K562 (cell line): Measurements from ENCODE around the gene TRIM3. TPM values are rescaled to one million over a fixed set of nuclear protein-coding genes. Genes with fewer than 3 reads are reported as not detected.

ENCODE experiments used
- CBX5 ChIP-seq: IDR thresholded peaks from 2 replicates; pipeline ENCODE4 v1.6.1; 2014; ENCODE audit warnings: low read depth, borderline replicate concordance
- HNRNPLL ChIP-seq: fragments of 200-400 bp; formaldehyde crosslinking; IDR thresholded peaks from 2 replicates; pipeline ENCODE4 v1.6.1; 2017; ENCODE audit warnings: low read length, low read depth, mild to moderate bottlenecking; ENCODE audit not compliant: poor library complexity, severe bottlenecking
- MTA2 ChIP-seq: fragments of 450-650 bp; IDR thresholded peaks from 2 replicates; pipeline ENCODE4 v1.6.1; 2016; ENCODE audit warnings: low read depth
- OTX1 ChIP-seq: fragments of 450-650 bp; formaldehyde crosslinking; IDR thresholded peaks from 2 replicates; pipeline ENCODE4 v1.4.0; 2022; ENCODE audit warnings: mild to moderate bottlenecking
- RBBP5 ChIP-seq: fragments of 200-600 bp; sonication (generic); IDR thresholded peaks from 2 replicates; pipeline ENCODE4 v1.6.1; 2012; ENCODE audit warnings: borderline replicate concordance, mild to moderate bottlenecking, low read length, control low read depth, inconsistent platforms; ENCODE audit not compliant: insufficient read depth, poor library complexity, severe bottlenecking
- RREB1 ChIP-seq: fragments of 250-450 bp; sonication (Bioruptor Pico); IDR thresholded peaks from 2 replicates; pipeline ENCODE4 v1.4.0; 2020
- ZNF311 ChIP-seq: fragments of 250-450 bp; sonication (Bioruptor Pico); IDR thresholded peaks from 2 replicates; pipeline ENCODE4 v1.4.0; 2020; ENCODE audit warnings: mild to moderate bottlenecking, moderate library complexity
- ZNF766 ChIP-seq: fragments of 200-800 bp; sonication (Bioruptor generic); conservative IDR thresholded peaks from 2 replicates; pipeline ENCODE4 v1.6.1; 2016; ENCODE audit warnings: missing genetic modification characterization, missing compliant biosample characterization
- polyA plus RNA-seq, 8 experiments: library from polyadenylated mRNA; depleted of rRNA in 4 of 8; stranded (reverse) in 5 of 8; unstranded in 3 of 8; fragments of >200 nt; fragmentation: Nextera tagmentation in 2 of 8; fragmentation: Illumina TruSeq in 1 of 8; extraction: Ambion mirVana in 2 of 8; extraction: Trizol in 1 of 8; gene quantifications; 2 replicates each; pipeline versions ENCODE4 v1.2.1 to v1.2.3, GENCODE V29; 2011 to 2014; ENCODE audit warnings: inconsistent platforms in 1 of 8, missing spikeins in 1 of 8
- total RNA-seq, 7 experiments: library from RNA; depleted of rRNA in 6 of 7; stranded (reverse); fragments of >200 nt in 6 of 7; fragmentation: Illumina TruSeq in 2 of 7; extraction: Trizol in 2 of 7; gene quantifications; 2 replicates each; pipeline versions ENCODE4 v1.2.1 to v1.2.3, GENCODE V29; 2011 to 2021; ENCODE audit warnings: low replicate concordance in 1 of 7
- TF ChIP-seq, protein P1 (sequence below), 2 experiments: fragments of 450-650 bp in 1 of 2; sonication (generic) in 1 of 2; formaldehyde crosslinking in 1 of 2; IDR thresholded peaks; 2 replicates each; pipeline versions ENCODE4 v1.7.1 to v1.9.0; 2016 to 2022; ENCODE audit warnings: inconsistent platforms in 1 of 2, mild to moderate bottlenecking in 1 of 2, missing genetic modification reagents in 1 of 2
- TF ChIP-seq, protein P2 (sequence below): fragments of 250-450 bp; sonication (Bioruptor Pico); IDR thresholded peaks from 2 replicates; pipeline ENCODE4 v1.8.0; 2022; ENCODE audit warnings: moderate library complexity, mild to moderate bottlenecking, inconsistent platforms

TRIM3 gene
- total and polyA plus RNA-seq, 9 of the 15 experiments (the other 6 are each of a cell fraction or from before 2014, with no cell fraction given) = 0.45 to 9.2 (median 4.7) TPM

GRCh38 chr11:6419009-6419631, 54.6 kb downstream of the TRIM3 start, which contains the start of gene APBB1 (continued):
- TF ChIP-seq, protein P1, sequence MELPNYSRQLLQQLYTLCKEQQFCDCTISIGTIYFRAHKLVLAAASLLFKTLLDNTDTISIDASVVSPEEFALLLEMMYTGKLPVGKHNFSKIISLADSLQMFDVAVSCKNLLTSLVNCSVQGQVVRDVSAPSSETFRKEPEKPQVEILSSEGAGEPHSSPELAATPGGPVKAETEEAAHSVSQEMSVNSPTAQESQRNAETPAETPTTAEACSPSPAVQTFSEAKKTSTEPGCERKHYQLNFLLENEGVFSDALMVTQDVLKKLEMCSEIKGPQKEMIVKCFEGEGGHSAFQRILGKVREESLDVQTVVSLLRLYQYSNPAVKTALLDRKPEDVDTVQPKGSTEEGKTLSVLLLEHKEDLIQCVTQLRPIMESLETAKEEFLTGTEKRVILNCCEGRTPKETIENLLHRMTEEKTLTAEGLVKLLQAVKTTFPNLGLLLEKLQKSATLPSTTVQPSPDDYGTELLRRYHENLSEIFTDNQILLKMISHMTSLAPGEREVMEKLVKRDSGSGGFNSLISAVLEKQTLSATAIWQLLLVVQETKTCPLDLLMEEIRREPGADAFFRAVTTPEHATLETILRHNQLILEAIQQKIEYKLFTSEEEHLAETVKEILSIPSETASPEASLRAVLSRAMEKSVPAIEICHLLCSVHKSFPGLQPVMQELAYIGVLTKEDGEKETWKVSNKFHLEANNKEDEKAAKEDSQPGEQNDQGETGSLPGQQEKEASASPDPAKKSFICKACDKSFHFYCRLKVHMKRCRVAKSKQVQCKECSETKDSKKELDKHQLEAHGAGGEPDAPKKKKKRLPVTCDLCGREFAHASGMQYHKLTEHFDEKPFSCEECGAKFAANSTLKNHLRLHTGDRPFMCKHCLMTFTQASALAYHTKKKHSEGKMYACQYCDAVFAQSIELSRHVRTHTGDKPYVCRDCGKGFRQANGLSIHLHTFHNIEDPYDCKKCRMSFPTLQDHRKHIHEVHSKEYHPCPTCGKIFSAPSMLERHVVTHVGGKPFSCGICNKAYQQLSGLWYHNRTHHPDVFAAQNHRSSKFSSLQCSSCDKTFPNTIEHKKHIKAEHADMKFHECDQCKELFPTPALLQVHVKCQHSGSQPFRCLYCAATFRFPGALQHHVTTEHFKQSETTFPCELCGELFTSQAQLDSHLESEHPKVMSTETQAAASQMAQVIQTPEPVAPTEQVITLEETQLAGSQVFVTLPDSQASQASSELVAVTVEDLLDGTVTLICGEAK (IDR thresholded peaks at IDR 0.05) = 0 out of 2 replicates have a peak, but pooled peaks have one; percentile 28
- TF ChIP-seq, protein P1 (CRISPR knock-in tag; IDR thresholded peaks at IDR 0.05) = no peak
- no peak for TF ChIP-seq OTX1 (CRISPR knock-in tag)
- TF ChIP-seq ZNF766 (CRISPR knock-in tag) = peak; percentile 92
- TF ChIP-seq HNRNPLL = peak; percentile 24
- TF ChIP-seq MTA2 = no peak
- peak; percentile 55 for TF ChIP-seq RBBP5
- TF ChIP-seq CBX5 = no peak
- no peak for TF ChIP-seq ZNF311 (CRISPR knock-in tag)
- TF ChIP-seq, protein P2, sequence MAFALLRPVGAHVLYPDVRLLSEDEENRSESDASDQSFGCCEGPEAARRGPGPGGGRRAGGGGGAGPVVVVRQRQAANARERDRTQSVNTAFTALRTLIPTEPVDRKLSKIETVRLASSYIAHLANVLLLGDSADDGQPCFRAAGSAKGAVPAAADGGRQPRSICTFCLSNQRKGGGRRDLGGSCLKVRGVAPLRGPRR = no peak
- TF ChIP-seq RREB1 (CRISPR knock-in tag) = 0 out of 2 replicates have a peak, but pooled peaks have one; percentile 27
